ENCODE data around the gene EI24. TPM values are rescaled to one million over a fixed set of nuclear protein-coding genes. Genes with fewer than 3 reads are reported as not detected.

EI24 gene
- total RNA-seq, 2 donors from 2014 or later, result 19.4 to 21.9 TPM

GRCh38 chr11:125588505-125588904, 19.2 kb downstream of the EI24 start:
- Mint-ChIP-seq H3K4me3 (no peak overlapping the region), H3K36me3 (ENCODE audit: low read depth) (peaks cover 10% of the 10 kb centered on the region), H3K27ac (peak overlapping the region; percentile 65), H3K4me1 (peaks cover 21% of the 10 kb centered on the region), H3K27me3 (no peaks in the 10 kb centered on the region)
- no peak for DNase-seq
- no peak for ATAC-seq
- no peaks in the 10 kb centered on the region for H3K9me3 ChIP-seq (ENCODE audit: control insufficient read depth, low read length, poor library complexity, severe bottlenecking)

DNA sequence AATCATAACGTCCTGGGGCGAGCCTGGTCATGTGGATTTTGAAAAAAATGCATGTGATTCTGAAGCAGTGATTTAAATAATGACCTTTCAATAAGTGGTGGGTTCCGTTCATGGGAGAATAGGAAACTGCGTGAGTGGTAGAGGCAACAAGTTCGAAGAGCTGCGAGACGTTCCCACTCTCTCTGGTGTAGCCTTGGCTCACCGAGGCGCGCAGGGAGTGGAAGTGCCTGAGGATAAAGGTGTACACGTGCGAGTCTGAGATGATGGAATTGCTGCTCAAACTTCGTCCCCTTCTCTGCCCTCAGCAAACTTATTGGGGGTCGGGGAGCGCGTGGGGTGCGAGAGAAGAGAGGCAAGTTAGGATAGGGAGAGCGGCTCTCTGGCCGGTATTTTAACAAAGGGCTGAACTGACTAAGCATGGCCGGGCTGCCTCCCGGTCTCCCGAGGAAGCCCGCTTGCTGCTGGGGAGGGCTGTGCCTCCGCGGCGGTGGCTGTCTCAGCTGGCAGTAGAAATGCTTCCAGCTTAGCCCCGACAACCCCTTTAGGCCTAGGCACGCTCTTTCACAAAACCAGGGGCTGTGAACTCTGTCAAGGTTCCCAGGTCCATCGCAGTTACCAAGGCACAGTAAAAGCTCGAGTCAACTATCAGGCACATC, 22.5 kb downstream of the EI24 start:
- Mint-ChIP-seq H3K27ac (peak overlapping the region; percentile 99), H3K27me3 (no peaks in the 10 kb centered on the region), H3K36me3 (ENCODE audit: low read depth) (peaks cover 6% of the 10 kb centered on the region), H3K4me3 (peak overlapping the region; percentile 99), H3K4me1 (peaks cover 44% of the 10 kb centered on the region)
- H3K9me3 ChIP-seq (ENCODE audit: control insufficient read depth, low read length, poor library complexity, severe bottlenecking), result no peaks in the 10 kb centered on the region
- DNase-seq (peak; percentile 21 to 25 (median 22)), ATAC-seq (peak; percentile 23)

DNA sequence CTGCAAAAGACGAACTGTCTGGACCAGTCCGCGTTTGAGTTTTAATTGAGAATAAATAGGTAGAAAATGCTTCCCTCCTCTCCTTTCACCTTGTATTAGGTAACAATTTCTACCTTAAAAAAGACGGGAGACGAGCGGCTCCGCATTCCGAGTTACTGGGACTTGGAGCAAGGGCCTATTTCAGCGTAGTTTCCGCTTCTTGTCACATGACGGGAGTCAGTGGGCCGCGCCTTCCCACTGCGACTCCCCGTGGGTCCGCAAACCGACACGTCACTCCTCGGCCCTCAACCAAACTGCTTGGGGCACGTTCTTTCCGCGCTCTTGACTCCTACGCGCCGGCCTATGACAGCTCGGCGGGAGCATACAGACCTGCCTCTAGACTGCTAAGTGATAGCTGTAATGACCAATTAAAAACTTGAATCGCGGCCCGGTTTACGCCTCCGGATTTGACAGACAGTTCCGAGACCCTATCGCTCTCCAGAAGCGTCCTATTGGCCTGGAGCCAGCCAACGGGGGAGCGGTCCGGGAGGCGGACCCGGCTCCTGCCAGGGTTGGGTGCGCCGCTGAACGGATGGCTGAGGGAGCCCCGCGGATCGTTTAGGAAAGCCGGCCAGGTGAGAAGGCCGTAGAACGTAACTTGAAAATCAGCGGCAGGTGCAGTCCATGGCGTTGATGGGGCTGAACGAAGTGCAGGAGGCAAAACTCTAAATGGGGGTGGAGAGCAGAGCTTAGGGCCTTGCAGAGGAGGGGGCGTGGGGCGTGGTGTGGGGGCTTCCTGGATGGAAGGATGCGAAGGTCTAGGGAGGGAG, 23.2 kb downstream of the EI24 start, which contains the start of gene STT3A:
STT3A (plus strand) TSS at position 548 of the 809 bp plus-strand sequence. CDS start 3,064 bp downstream, outside the sequence.
- Mint-ChIP-seq H3K4me1 (peaks cover 46% of the 10 kb centered on the region), H3K27ac (peak within 1 kb of the TSS; percentile 99), H3K4me3 (peak within 1 kb of the TSS; percentile 99), H3K27me3 (no peaks in the 10 kb centered on the region), H3K36me3 (ENCODE audit: low read depth) (peaks cover 6% of the 10 kb centered on the region)
- no peaks in the 10 kb centered on the region for H3K9me3 ChIP-seq (ENCODE audit: control insufficient read depth, low read length, poor library complexity, severe bottlenecking)
- DNase-seq (peak; percentile 89 to 97 (median 94)), ATAC-seq (peak; percentile 94)

- Mint-ChIP-seq H3K27me3 (no peaks in the 10 kb centered on the region), H3K4me3 (peak overlapping the region; percentile 99), H3K4me1 (peaks cover 45% of the 10 kb centered on the region), H3K36me3 (ENCODE audit: low read depth) (peaks cover 6% of the 10 kb centered on the region), H3K27ac (peak overlapping the region; percentile 99)
- no peaks in the 10 kb centered on the region for H3K9me3 ChIP-seq (ENCODE audit: control insufficient read depth, low read length, poor library complexity, severe bottlenecking)
- ATAC-seq, result no peak
- DNase-seq, result no peak
Observed at GRCh38 chr11:125593114-125593820, 24.0 kb downstream of the EI24 start.

- peaks cover 44% of the 10 kb centered on the region for H3K4me1 Mint-ChIP-seq
- no peak overlapping the region for H3K4me3 Mint-ChIP-seq
- H3K27ac Mint-ChIP-seq, result peak overlapping the region; percentile 80
Observed at GRCh38 chr11:125594958-125595357, 25.7 kb downstream of the EI24 start.

GRCh38 chr11:125600663-125601062, 31.4 kb downstream of the EI24 start:
- Mint-ChIP-seq H3K36me3 (ENCODE audit: low read depth) (peaks cover 13% of the 10 kb centered on the region), H3K27me3 (no peaks in the 10 kb centered on the region), H3K27ac (peak overlapping the region; percentile 41), H3K4me1 (peaks cover 15% of the 10 kb centered on the region), H3K4me3 (no peak overlapping the region)
- ATAC-seq, result no peak
- H3K9me3 ChIP-seq (ENCODE audit: control insufficient read depth, low read length, poor library complexity, severe bottlenecking), result no peaks in the 10 kb centered on the region
- no peak for DNase-seq

More at GRCh38 chr11:125594958-125595357, 25.7 kb downstream of the EI24 start:
- ATAC-seq (no peak), DNase-seq (no peak)
- H3K27me3 Mint-ChIP-seq, result no peaks in the 10 kb centered on the region
- H3K36me3 Mint-ChIP-seq (ENCODE audit: low read depth), result peaks cover 6% of the 10 kb centered on the region
- no peaks in the 10 kb centered on the region for H3K9me3 ChIP-seq (ENCODE audit: control insufficient read depth, low read length, poor library complexity, severe bottlenecking)

- no peak for ATAC-seq
- no peak overlapping the region for H3K4me3 Mint-ChIP-seq
- H3K36me3 Mint-ChIP-seq (ENCODE audit: low read depth), result peaks cover 21% of the 10 kb centered on the region
- H3K27me3 Mint-ChIP-seq, result no peaks in the 10 kb centered on the region
- no peak for DNase-seq
- H3K9me3 ChIP-seq (ENCODE audit: control insufficient read depth, low read length, poor library complexity, severe bottlenecking), result no peaks in the 10 kb centered on the region
- H3K27ac Mint-ChIP-seq, result no peak overlapping the region
- peaks cover 8% of the 10 kb centered on the region for H3K4me1 Mint-ChIP-seq
Observed at GRCh38 chr11:125603207-125603606, 33.9 kb downstream of the EI24 start.

- DNase-seq (no peak), ATAC-seq (no peak)
- Mint-ChIP-seq H3K36me3 (ENCODE audit: low read depth) (peaks cover 31% of the 10 kb centered on the region), H3K4me3 (no peak overlapping the region), H3K4me1 (peaks cover 15% of the 10 kb centered on the region), H3K27me3 (no peaks in the 10 kb centered on the region), H3K27ac (no peak overlapping the region)
- H3K9me3 ChIP-seq (ENCODE audit: control insufficient read depth, low read length, poor library complexity, severe bottlenecking), result no peaks in the 10 kb centered on the region
Observed at GRCh38 chr11:125605417-125605816, 36.1 kb downstream of the EI24 start.

DNA sequence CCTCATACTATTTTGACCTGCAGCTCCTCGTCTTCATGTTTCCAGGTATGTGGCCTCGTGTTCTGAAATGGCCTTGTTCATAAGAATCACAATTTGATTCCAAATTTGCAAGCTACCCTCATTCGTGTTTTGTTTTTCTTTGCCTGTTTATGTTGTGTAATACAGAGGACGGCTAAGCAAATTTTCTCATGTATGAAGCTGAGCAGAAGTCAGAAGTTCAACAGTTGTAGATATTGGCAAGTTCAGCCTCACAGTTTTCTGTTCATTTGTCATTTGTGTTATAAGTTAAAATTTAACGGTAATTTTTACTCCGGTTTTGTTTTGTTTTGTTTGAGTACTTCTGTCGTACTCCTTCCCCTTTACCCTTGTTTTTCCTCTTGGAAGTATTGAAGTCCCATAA, 40.3 kb downstream of the EI24 start:
- DNase-seq (no peak), ATAC-seq (no peak)
- H3K4me3 Mint-ChIP-seq, result no peak overlapping the region
- H3K4me1 Mint-ChIP-seq, result peaks cover 14% of the 10 kb centered on the region
- H3K27ac Mint-ChIP-seq, result no peak overlapping the region
- no peaks in the 10 kb centered on the region for H3K9me3 ChIP-seq (ENCODE audit: control insufficient read depth, low read length, poor library complexity, severe bottlenecking)
- H3K27me3 Mint-ChIP-seq, result no peaks in the 10 kb centered on the region
- peaks cover 33% of the 10 kb centered on the region for H3K36me3 Mint-ChIP-seq (ENCODE audit: low read depth)

DNA sequence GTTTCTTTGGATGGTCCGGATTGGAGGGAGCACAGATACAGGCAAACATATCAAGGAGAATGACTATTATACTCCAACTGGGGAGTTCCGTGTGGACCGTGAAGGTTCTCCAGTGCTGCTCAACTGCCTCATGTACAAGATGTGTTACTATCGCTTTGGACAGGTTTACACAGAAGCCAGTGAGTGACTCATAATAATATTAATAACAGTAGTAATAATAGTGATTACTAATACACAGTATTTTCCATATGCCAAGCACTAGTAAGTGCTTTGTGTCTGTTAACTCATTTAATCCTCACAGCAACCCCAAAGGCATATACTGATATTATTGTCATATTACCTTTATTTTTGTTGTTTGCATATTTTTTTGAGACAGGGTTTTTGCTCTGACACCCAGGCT, 49.1 kb downstream of the EI24 start:
- Mint-ChIP-seq H3K27ac (peak overlapping the region; percentile 16), H3K4me1 (no peaks in the 10 kb centered on the region), H3K36me3 (ENCODE audit: low read depth) (peaks cover 5% of the 10 kb centered on the region), H3K4me3 (no peak overlapping the region), H3K27me3 (no peaks in the 10 kb centered on the region)
- DNase-seq (no peak), ATAC-seq (no peak)
- no peaks in the 10 kb centered on the region for H3K9me3 ChIP-seq (ENCODE audit: control insufficient read depth, low read length, poor library complexity, severe bottlenecking)

GRCh38 chr11:125621995-125622394, 52.7 kb downstream of the EI24 start:
- ATAC-seq (no peak), DNase-seq (no peak)
- H3K9me3 ChIP-seq (ENCODE audit: control insufficient read depth, low read length, poor library complexity, severe bottlenecking), result no peaks in the 10 kb centered on the region
- peaks cover 18% of the 10 kb centered on the region for H3K4me1 Mint-ChIP-seq
- H3K27me3 Mint-ChIP-seq, result no peaks in the 10 kb centered on the region
- no peak overlapping the region for H3K27ac Mint-ChIP-seq
- H3K4me3 Mint-ChIP-seq, result no peak overlapping the region
- H3K36me3 Mint-ChIP-seq (ENCODE audit: low read depth), result peaks cover 2% of the 10 kb centered on the region

DNA sequence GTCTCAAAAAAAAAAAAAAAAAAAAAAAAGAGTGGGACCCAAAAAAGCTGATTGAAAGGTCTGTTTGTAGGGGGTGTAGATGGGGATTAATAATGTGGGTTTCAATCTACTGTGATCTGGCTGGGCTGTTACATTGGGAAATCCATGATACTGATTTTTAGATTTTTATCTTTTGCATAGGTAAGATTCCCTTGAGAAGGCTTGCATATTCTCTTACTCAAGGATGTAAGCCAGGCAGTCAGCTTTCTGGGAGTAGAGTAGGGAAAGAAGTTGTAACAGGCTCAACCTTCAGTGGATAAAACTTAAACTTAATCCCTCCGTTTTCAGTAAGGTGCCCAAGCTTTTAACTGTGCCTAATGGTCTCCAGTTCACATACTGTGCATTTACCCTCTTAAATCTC, 53.8 kb downstream of the EI24 start:
- no peaks in the 10 kb centered on the region for H3K27me3 Mint-ChIP-seq
- peak overlapping the region; percentile 51 for H3K27ac Mint-ChIP-seq
- ATAC-seq, result no peak
- no peak for DNase-seq
- peaks cover 2% of the 10 kb centered on the region for H3K36me3 Mint-ChIP-seq (ENCODE audit: low read depth)
- H3K9me3 ChIP-seq (ENCODE audit: control insufficient read depth, low read length, poor library complexity, severe bottlenecking), result no peaks in the 10 kb centered on the region
- H3K4me3 Mint-ChIP-seq, result no peak overlapping the region
- H3K4me1 Mint-ChIP-seq, result peaks cover 24% of the 10 kb centered on the region

- DNase-seq, result no peak
- H3K4me1 Mint-ChIP-seq, result peaks cover 24% of the 10 kb centered on the region
- no peaks in the 10 kb centered on the region for H3K27me3 Mint-ChIP-seq
- H3K27ac Mint-ChIP-seq, result peak within 1 kb of the TSS; percentile 99
- H3K4me3 Mint-ChIP-seq, result peak within 1 kb of the TSS; percentile 100
- peaks cover 2% of the 10 kb centered on the region for H3K36me3 Mint-ChIP-seq (ENCODE audit: low read depth)
- no peaks in the 10 kb centered on the region for H3K9me3 ChIP-seq (ENCODE audit: control insufficient read depth, low read length, poor library complexity, severe bottlenecking)
- no peak for ATAC-seq
Observed at GRCh38 chr11:125624756-125625213, 55.5 kb downstream of the EI24 start, which contains the start of gene CHEK1. TSS of gene CHEK1 (plus strand) at chr11:125625163. CDS start at chr11:125626769, 1,606 bp downstream.
